Esophagus muscularis mucosa (tissue), 4 donors: ENCODE results near the gene ZNF235.

Experiments used
- CTCF ChIP-seq, 3 experiments: fragments of 200-600 bp in 2 of 3; fragments of 450-650 bp in 1 of 3; sonication (generic) in 2 of 3; IDR thresholded peaks; one replicate each; pipeline ENCODE4 v1.5.1; 2017 to 2019; ENCODE audit warnings: antibody characterized with exemption in 3 of 3, mild to moderate bottlenecking in 2 of 3, moderate library complexity in 1 of 3
- EP300 ChIP-seq: sonication (generic); formaldehyde crosslinking; IDR thresholded peaks from one replicate; pipeline ENCODE4 v1.6.1; 2017; ENCODE audit warnings: antibody characterized with exemption
- POLR2A ChIP-seq: fragments of 450-650 bp; IDR thresholded peaks from one replicate; pipeline ENCODE4 v1.6.1; 2017; ENCODE audit warnings: antibody characterized with exemption, moderate library complexity, mild to moderate bottlenecking, low read depth
- POLR2AphosphoS5 ChIP-seq, 2 donors: sonication (generic); formaldehyde crosslinking; IDR thresholded peaks; one replicate each; pipeline ENCODE4 v1.6.1; 2017; ENCODE audit warnings: antibody characterized with exemption in 2 of 2

DNA sequence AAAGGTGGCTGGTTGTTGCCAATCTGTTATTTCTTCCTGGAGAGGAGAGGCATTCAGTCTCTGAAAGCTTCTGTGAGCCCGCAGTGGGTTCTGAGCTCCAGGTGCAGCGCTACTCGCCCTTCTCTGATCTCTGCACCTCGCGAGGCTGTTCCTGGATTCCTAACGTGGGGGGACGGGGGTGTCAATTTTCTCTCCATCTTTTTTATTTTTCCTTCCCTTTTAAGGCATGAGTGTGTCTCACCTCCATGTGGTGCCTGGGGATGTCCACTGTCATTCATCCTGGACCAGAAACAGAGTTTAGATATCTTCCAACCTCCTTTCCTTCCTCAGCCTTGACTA, 44.5 kb downstream of the ZNF235 start:
- TF ChIP-seq POLR2A (no peak), CTCF (IDR thresholded peaks at IDR 0.05) (no peak), POLR2AphosphoS5 (IDR thresholded peaks at IDR 0.05) (no peak), EP300 (no peak)
